ENCODE measurements around the gene TLR8.
A peak's percentile ranks its signal among the peaks of the same experiment; 100 is the strongest.

TLR8 gene

DNA sequence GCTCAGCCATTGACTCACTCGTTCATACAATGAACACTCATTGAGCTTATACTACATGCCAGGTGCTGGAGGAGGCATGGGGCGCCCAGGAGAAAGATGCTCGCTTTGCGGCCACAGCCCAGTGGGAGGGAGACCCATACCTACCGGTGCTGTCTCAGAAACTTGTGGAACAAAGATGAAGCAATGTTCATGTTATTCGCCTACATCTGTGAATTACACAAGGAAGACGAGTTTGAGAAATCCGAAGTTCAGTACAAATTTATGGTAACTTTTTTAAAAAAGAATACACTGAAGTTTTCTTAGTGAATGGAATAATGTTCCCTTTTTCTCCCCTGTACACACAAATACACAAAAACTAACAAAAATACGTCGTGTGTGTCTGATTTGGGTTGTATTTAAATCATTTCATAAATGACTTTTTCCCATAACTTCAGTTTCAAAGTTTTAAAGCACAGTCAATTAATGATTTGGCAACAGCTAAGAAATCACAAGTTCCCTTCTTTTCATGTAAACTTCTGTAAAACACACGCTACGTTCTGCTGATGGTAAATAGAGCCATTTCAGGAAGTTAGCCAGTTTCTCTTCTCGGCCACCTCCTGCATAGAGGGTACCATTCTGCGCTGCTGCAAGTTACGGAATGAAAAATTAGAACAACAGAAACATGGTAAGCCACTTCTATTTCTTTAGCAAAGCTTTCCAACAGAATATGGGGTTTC is at the start of gene TLR8:
Gene TLR8, plus strand, starts transcription at position 575 of the 716 bp plus-strand sequence. Its CDS starts 87 bp downstream, at position 662.
- no peak for DNase-seq (ENCODE audit: extremely low read depth, insufficient read length)
- H3K4me3 ChIP-seq (replicated peaks; ENCODE audit: low read depth, low read length): no peak within 1 kb of the TSS
- no peaks in the 10 kb centered on the region for H3K36me3 ChIP-seq (ENCODE audit: control insufficient read depth, insufficient read depth, low read length)
- no peak for TF ChIP-seq CTCF (IDR thresholded peaks at IDR 0.05; ENCODE audit: insufficient read depth, low read length, poor library complexity, severe bottlenecking)
- no peaks in the 10 kb centered on the region for H3K27me3 ChIP-seq (replicated peaks; ENCODE audit: control insufficient read depth, insufficient read depth, low read length)

DNA sequence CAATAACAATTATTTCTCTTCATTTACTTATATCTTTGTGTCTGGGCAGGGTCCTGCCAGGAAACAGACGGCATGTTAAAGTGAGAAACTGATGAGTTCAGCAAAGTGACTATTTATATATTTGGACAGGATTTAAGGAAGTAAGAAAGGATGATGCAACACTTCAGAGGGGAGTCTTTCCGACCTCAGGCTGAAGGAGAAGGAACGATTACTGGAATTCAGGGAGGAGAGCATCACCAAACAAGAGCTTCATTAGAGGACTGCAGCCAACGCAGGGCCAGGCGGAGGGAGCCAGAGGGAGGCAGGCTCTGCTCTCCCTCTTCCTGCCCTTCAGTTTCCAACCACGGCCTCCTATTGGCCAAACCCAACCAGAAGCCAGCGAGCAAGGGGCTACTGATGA is 41.1 kb upstream of the TLR8 start:
- H3K27me3 ChIP-seq (replicated peaks; ENCODE audit: control insufficient read depth, insufficient read depth, low read length): no peaks in the 10 kb centered on the region
- H3K36me3 ChIP-seq (ENCODE audit: control insufficient read depth, insufficient read depth, low read length): no peaks in the 10 kb centered on the region
- no peak overlapping the region for H3K4me3 ChIP-seq (replicated peaks; ENCODE audit: low read depth, low read length)
- DNase-seq (ENCODE audit: extremely low read depth, insufficient read length): no peak
- TF ChIP-seq CTCF (IDR thresholded peaks at IDR 0.05; ENCODE audit: insufficient read depth, low read length, poor library complexity, severe bottlenecking): no peak

GRCh38 chrX:12866451-12867377 is 39.7 kb upstream of the TLR8 start, which contains the start of gene TLR7:
Gene TLR7 (plus strand): TSS chrX:12867072. CDS start chrX:12867579, 507 bp downstream.
- no peak for TF ChIP-seq CTCF (IDR thresholded peaks at IDR 0.05; ENCODE audit: insufficient read depth, low read length, poor library complexity, severe bottlenecking)
- Histone ChIP-seq H3K27me3 (replicated peaks; ENCODE audit: control insufficient read depth, insufficient read depth, low read length) (no peaks in the 10 kb centered on the region), H3K36me3 (ENCODE audit: control insufficient read depth, insufficient read depth, low read length) (no peaks in the 10 kb centered on the region), H3K4me3 (replicated peaks; ENCODE audit: low read depth, low read length) (peak within 1 kb of the TSS; percentile 62)
- no peak for DNase-seq (ENCODE audit: extremely low read depth, insufficient read length)

- peak overlapping the region; percentile 62 for H3K4me3 ChIP-seq (replicated peaks; ENCODE audit: low read depth, low read length)
- H3K27me3 ChIP-seq (replicated peaks; ENCODE audit: control insufficient read depth, insufficient read depth, low read length): no peaks in the 10 kb centered on the region
- DNase-seq (ENCODE audit: extremely low read depth, insufficient read length): no peak
- peaks cover 2% of the 10 kb centered on the region for H3K36me3 ChIP-seq (ENCODE audit: control insufficient read depth, insufficient read depth, low read length)
- TF ChIP-seq CTCF (IDR thresholded peaks at IDR 0.05; ENCODE audit: insufficient read depth, low read length, poor library complexity, severe bottlenecking): no peak
Measured at GRCh38 chrX:12867685-12868084, 38.7 kb upstream of the TLR8 start.

- DNase-seq (ENCODE audit: extremely low read depth, insufficient read length): no peak
- Histone ChIP-seq H3K27me3 (replicated peaks; ENCODE audit: control insufficient read depth, insufficient read depth, low read length) (no peaks in the 10 kb centered on the region), H3K4me3 (replicated peaks; ENCODE audit: low read depth, low read length) (peak overlapping the region; percentile 62), H3K36me3 (ENCODE audit: control insufficient read depth, insufficient read depth, low read length) (peaks cover 2% of the 10 kb centered on the region)
- no peak for TF ChIP-seq CTCF (IDR thresholded peaks at IDR 0.05; ENCODE audit: insufficient read depth, low read length, poor library complexity, severe bottlenecking)
Measured at GRCh38 chrX:12868747-12869146, 37.7 kb upstream of the TLR8 start.
